ENCODE data around the gene ZSCAN2. TPM values are rescaled to one million over a fixed set of nuclear protein-coding genes. Genes with fewer than 3 reads are reported as not detected.

The ZSCAN2 gene
- total and polyA plus RNA-seq, 2 of the 8 experiments (the other 6 are each of a cell fraction or from before 2014, with no cell fraction given) = 23.6 to 52.4 TPM

- Histone ChIP-seq H2BK120ac (replicated peaks; ENCODE audit: low read depth, low read length) (no peak overlapping the region), H3K18ac (ENCODE audit: extremely low read depth, low read length) (no peak overlapping the region), H3K4me1 (replicated peaks in 1 of 4; ENCODE audit: control insufficient read depth in 3 of 4, insufficient read depth in 4 of 4, low read length in 3 of 4) (peaks cover 0 to 16% (median 13%) of the 10 kb centered on the region in 4 experiments; a peak in 6 of 7 replicates), H3K23ac (ENCODE audit: insufficient read length) (peak overlapping the region; percentile 12), H3K23me2 (ENCODE audit: low read depth, low read length) (peaks cover 5% of the 10 kb centered on the region; the same call in 1 of the 2 replicates), H2BK15ac (ENCODE audit: low read length) (no peak overlapping the region), H3K4me3 (ENCODE audit: extremely low read depth in 1 of 4, insufficient read depth in 2 of 4, low read depth in 3 of 4, low read length in 4 of 4) (peak overlapping the region; percentile 17 to 74 (median 39); a peak in 5 of 8 replicates), H4K8ac (ENCODE audit: extremely low read depth, insufficient read depth, low read length) (peak overlapping the region; percentile 62; the same call in 1 of the 2 replicates), H3K4ac (replicated peaks; ENCODE audit: insufficient read length, low read depth, low read length) (no peak overlapping the region), H3K27ac (ENCODE audit: low read depth, low read length) (no peak overlapping the region), H3K79me2 (ENCODE audit: control insufficient read depth in 1 of 2, insufficient read depth in 2 of 2, low read length in 2 of 2) (peaks cover 0 to under 1% of the 10 kb centered on the region in 2 experiments; a peak in 1 of 4 replicates), H3K27me3 (replicated peaks in 1 of 4; ENCODE audit: control insufficient read depth in 3 of 4, extremely low read depth in 1 of 4, insufficient read depth in 3 of 4, low read length in 3 of 4) (peaks cover 0 to 13% (median 9%) of the 10 kb centered on the region in 4 experiments; a peak in 5 of 7 replicates), H2BK20ac (ENCODE audit: low read length) (no peak overlapping the region), H3K36me3 (ENCODE audit: control insufficient read depth in 2 of 4, insufficient read depth in 4 of 4, low read length in 3 of 4) (no peaks in the 10 kb centered on the region), H3K9ac (replicated peaks in 1 of 4; ENCODE audit: extremely low read depth in 1 of 4, low read depth in 3 of 4, low read length in 3 of 4) (no peak overlapping the region), H3K56ac (replicated peaks; ENCODE audit: insufficient read length, low read depth, low read length) (no peak overlapping the region), H3K14ac (ENCODE audit: insufficient read length) (no peak overlapping the region), H3K4me2 (ENCODE audit: insufficient read depth in 1 of 2, low read depth in 2 of 2, low read length in 2 of 2) (peak overlapping the region; percentile 91), H4K20me1 (replicated peaks in 1 of 2; ENCODE audit: control insufficient read depth in 1 of 2, insufficient read depth in 2 of 2, low read length in 2 of 2) (peaks cover 0 to 2% of the 10 kb centered on the region in 2 experiments), H4K91ac (replicated peaks; ENCODE audit: insufficient read length, low read length) (no peak overlapping the region), H2AFZ (ENCODE audit: low read length) (no peak overlapping the region), H4K5ac (ENCODE audit: insufficient read length, low read depth, low read length) (no peak overlapping the region), H3K9me3 (ENCODE audit: insufficient read depth in 2 of 2, low read depth in 1 of 2, low read length in 1 of 2) (no peaks in the 10 kb centered on the region), H2BK12ac (ENCODE audit: low read depth, low read length) (no peak overlapping the region), H2BK5ac (ENCODE audit: low read depth, low read length) (no peak overlapping the region), H3K79me1 (ENCODE audit: low read depth, low read length) (0 out of 2 replicates have a peak, but pooled peaks cover 2% of the 10 kb centered on the region), H2AK5ac (ENCODE audit: low read depth, low read length) (no peak overlapping the region)
- no peak for DNase-seq (ENCODE audit: low read depth in 1 of 2, low spot score in 2 of 2)
- no peak for FAIRE-seq
- POLR2A ChIA-PET (ENCODE audit: partially characterized antibody) = interaction anchor here (0.6 to 2.0 kb wide), 9 partner anchors 10 to 347 kb away, joined by 3 to 10 read pairs (median 4); partner anchors contain the start of genes SEC11A and ZSCAN2
- 67% methylated on average over 7 of the region's 7 CpGs; no CpG with 5 or more reads in 1 of the 2 experiments for WGBS, 2 experiments (ENCODE audit: extremely low coverage in 1 of 2, insufficient coverage in 1 of 2, insufficient read length in 1 of 2, insufficient replicate concordance in 2 of 2, low coverage in 1 of 2, low lambda C conversion rate in 2 of 2, missing lambda C conversion rate in 1 of 2)
- CTCF ChIA-PET (ENCODE audit: partially characterized antibody) = interaction anchor here (0.6 to 10.6 kb wide), 26 partner anchors 16 to 269 kb away, joined by 3 to 86 read pairs (median 4); partner anchors contain the start of gene SEC11A
- TF ChIP-seq SAP30 (IDR thresholded peaks at IDR 0.05; ENCODE audit: insufficient read depth, insufficient replicate concordance, low read length) (no peak), PHF8 (conservative IDR thresholded peaks at IDR 0.05; ENCODE audit: low read depth, low read length) (no peak), TAF1 (IDR thresholded peaks at IDR 0.05; ENCODE audit: low read depth, low read length) (no peak), KDM5A (IDR thresholded peaks at IDR 0.05; ENCODE audit: low read length) (no peak), SUZ12 (IDR thresholded peaks at IDR 0.05; ENCODE audit: low read length) (no peak), NRF1 (IDR thresholded peaks at IDR 0.05; ENCODE audit: low read depth, low read length) (no peak), CBX8 (IDR thresholded peaks at IDR 0.05; ENCODE audit: borderline replicate concordance, low read depth, low read length) (no peak), SIRT6 (IDR thresholded peaks at IDR 0.05; ENCODE audit: low read length) (no peak), NANOG (IDR thresholded peaks at IDR 0.05; ENCODE audit: insufficient read depth, low read depth, low read length, poor library complexity, severe bottlenecking) (no peak)
- TF ChIP-seq, protein P1, sequence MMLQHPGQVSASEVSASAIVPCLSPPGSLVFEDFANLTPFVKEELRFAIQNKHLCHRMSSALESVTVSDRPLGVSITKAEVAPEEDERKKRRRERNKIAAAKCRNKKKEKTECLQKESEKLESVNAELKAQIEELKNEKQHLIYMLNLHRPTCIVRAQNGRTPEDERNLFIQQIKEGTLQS (IDR thresholded peaks at IDR 0.05; ENCODE audit: insufficient read depth, low read depth, low read length) = no peak
- TF ChIP-seq, protein P2, sequence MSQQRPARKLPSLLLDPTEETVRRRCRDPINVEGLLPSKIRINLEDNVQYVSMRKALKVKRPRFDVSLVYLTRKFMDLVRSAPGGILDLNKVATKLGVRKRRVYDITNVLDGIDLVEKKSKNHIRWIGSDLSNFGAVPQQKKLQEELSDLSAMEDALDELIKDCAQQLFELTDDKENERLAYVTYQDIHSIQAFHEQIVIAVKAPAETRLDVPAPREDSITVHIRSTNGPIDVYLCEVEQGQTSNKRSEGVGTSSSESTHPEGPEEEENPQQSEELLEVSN (IDR thresholded peaks at IDR 0.05) = no peak
These were observed 58.1 kb downstream of the ZSCAN2 start for GRCh38 chr15:84658788-84659411.

Data from H1 (cell line).